Measurements from ENCODE around the gene EEF1A1. TPM values are rescaled to one million over a fixed set of nuclear protein-coding genes. Genes with fewer than 3 reads are reported as not detected.
A peak's percentile ranks its signal among the peaks of the same experiment; 100 is the strongest.
"Not testable (repeated sequence)": the region's sequence is repeated elsewhere in the genome, so short reads cannot be mapped to it uniquely, and the experiment has no call there.

Gene EEF1A1
- polyA plus RNA-seq, 4 donors, result 18,197 to 22,410 (median 21,331) TPM

DNA sequence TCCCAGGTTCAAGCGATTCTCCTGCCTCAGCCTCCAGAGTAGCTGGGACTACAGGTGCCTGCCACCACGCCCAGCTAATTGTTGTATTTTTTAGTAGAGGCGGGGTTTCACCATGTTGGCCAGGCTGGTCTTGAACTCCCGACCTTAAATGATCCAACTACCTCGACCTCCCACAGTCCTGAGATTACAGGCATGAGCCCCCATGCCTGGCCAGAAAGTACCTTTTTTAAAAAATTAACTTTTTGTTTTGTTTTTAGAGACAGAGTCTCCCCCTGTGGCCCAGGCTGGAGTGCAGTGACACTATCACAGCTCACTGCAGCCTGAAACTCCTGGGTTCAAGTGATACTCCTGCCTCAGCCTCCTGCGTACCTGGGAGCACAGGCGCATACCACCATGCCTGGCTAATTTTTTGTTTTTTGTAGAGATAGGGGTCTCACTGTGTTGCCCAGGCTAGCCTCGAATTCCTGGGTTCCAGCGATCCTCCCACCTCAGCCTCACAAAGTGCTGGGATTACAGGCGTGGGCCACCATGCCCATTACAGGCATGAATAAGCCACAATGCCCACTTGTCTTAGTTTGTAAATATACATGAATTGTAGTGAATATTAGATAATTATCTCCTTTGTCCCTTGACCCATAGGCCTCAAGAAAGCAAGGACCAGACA lies 17.4 kb upstream of the EEF1A1 start:
- DNase-seq (ENCODE audit: low read depth in 4 of 4, low spot score in 3 of 4), result no peak

DNA sequence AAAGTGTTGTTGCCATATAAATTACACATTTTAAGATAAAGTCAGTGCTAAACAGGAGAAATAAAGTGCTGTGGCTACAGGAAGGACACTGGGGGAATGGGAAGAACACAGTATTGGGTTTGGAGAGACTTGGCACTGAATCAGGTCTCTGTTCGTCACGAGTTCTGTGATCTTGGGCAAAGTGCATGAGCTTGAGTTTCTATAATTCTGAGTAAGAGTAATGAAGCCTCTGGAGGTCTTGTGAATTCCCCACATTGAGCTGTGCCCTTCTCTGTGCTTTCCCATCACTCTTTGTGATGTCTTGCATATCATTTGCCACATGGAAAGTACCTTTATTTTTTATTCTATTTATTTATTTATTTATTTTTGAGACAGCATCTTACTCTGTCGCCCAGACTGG lies 16.8 kb upstream of the EEF1A1 start:
- DNase-seq (ENCODE audit: low read depth in 4 of 4, low spot score in 3 of 4), result no peak

DNA sequence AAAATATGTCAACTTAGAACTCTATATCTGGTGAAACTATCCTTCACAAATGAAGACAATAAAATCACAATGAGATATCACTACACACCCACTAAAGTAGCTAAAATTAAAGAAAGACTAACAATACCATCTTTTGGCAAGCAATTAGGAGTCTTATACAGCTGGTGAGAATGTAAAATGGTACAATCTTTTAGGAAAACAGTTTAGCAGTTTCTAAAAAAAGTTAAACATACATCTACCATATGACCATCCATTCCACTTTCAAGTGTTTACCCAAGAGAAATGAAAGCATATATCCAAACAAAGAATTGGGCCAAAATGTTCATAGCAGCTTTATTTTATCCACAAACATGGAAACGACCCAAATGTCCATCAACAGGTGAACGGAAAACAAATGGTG lies 13.8 kb upstream of the EEF1A1 start:
- DNase-seq (ENCODE audit: low read depth in 4 of 4, low spot score in 3 of 4), result no peak

DNA sequence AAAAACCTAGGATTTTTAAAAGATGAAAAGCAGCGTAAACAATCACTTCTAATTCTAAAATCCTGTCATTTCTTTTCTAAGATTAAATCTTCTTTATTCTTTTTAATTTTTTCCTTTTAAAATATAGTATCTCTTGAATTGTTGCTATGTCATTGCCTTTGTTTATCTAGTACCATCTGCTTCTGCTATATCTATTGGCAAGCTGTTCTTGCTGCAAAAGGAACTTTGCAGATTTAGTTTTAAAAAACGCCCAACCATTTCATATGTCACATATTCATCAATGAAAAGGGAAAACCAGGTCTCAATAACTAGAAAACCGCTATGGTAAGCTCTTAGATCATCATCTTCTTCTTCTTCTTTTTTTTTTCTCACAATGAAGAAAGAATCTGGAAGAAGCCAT lies 11.5 kb upstream of the EEF1A1 start:
- DNase-seq (ENCODE audit: low read depth in 4 of 4, low spot score in 3 of 4), result no peak

DNA sequence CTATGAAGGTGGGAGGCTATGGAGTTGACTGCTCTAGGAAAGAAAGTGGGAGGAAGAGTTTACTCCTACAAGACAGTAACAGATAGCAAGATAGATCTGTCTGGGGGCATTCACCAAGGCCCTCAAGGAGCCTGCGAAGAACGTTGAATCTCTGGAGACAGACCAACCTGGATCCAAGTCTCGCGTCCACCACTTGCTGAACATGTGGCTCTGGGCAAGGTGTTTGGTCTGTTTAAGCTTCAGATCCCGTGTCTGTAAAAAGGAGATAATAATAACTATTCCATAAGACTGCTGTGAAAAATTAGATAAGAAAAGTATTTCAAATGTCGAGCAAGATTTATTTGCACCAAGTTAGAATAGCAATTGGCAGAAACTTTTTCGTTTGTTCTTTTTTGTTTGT lies 8.1 kb upstream of the EEF1A1 start:
- DNase-seq (ENCODE audit: low read depth in 4 of 4, low spot score in 3 of 4), result no peak

DNA sequence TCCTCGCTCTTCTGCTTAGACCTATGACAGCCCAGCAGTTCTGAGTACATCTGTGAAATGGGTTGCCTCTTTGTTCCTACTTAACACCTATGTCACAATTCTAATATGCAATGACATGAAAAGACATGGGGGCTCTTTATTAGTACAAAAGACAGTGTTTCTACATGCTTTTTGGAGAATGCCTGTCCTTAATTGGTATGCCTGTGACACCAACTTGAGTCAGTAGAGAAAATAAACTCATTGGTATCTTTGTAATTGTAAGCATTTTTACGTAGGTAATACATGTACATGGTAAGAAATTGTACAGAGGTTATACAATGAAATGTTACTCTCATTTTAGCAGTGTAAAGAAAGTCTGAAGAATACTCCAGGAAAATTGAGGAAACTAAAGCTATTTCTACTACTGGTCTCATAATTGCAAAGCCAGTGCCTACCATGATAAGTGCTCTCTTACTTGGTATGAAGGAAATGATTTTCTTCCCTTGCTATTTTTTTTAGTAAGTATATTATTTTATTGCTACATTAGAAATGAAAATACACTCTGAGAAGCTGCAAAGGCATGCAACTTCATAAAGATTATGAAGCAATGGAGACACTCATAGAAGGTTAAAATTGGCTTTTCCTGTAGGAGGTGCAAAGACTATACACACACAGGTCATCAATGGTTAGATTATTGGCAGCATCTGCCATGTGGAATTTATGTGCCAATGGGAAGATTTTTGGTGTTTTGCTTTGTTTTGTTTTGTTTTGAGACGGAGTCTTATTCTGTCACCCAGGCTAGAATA lies 4.9 kb upstream of the EEF1A1 start:
- no peak for DNase-seq (ENCODE audit: low read depth in 4 of 4, low spot score in 3 of 4)

DNA sequence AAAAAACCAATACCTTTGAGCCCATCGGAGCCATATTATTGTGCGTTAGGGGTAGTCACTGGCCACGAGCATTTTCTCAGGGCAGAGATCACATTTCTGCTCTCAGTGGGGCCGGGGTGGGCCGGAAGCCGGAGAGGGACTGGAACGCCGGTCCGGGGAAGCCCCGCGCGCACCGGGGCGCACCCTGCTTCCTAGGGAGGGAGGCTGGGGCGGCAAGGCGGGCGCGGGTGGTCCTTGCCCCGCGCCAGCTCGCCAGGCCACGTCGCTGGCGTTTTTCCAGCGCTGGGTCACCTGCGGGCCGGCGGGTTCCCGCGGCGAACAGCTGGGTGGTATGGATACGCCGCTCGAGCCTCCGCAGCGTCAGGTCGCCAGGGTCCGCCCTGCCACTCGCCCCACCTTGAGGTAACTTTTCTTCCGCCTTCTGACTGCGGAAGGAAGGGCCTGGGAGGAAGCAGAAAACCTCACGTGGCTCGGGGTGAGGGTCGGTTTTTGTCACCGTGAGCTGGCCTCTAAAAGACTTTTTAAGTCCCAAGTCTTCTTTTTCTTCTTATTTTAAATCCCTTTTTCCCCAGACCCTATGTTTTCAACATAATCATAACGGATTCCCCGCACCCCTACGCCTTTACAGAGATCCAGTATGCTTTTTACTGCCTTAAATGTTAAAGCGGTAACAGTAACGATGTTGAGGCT lies 2.7 kb upstream of the EEF1A1 start:
- DNase-seq (ENCODE audit: low read depth in 4 of 4, low spot score in 3 of 4), result peak; percentile 34 to 55 (median 43)

DNA sequence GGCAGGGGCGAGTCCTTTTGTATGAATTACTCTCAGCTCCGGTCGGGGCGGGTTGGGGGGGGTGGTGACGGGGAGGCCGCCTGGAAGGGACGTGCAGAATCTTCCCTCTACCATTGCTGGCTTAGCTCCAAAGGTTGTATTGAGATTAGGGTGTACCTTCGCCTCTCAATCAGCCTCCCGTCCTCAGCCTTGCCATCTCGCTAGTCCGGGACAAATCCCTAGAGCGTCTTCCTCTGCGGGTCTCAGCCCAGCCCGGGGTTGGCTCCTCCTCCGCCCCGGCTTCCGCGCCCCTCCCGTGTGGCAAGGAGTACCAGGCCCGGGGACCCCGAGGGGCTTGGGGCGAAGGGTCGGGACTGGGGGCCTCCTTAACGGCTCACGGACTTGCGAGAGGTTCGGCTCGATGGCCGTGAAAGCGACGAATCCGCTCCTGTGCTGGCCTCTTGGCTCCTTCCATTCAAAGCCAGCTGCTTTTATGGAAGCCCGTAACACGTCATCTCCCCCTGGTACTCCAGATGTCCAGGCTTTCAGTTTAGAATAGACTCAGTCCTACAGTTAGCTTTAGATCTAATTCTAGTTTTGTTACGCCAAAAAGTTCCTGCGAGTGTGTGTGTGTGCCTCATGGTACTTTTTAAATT lies 636 bp upstream of the EEF1A1 start:
- DNase-seq (ENCODE audit: low read depth in 4 of 4, low spot score in 3 of 4), result peak in 3 of 4 donors; percentile 58 to 80 (median 69)

DNA sequence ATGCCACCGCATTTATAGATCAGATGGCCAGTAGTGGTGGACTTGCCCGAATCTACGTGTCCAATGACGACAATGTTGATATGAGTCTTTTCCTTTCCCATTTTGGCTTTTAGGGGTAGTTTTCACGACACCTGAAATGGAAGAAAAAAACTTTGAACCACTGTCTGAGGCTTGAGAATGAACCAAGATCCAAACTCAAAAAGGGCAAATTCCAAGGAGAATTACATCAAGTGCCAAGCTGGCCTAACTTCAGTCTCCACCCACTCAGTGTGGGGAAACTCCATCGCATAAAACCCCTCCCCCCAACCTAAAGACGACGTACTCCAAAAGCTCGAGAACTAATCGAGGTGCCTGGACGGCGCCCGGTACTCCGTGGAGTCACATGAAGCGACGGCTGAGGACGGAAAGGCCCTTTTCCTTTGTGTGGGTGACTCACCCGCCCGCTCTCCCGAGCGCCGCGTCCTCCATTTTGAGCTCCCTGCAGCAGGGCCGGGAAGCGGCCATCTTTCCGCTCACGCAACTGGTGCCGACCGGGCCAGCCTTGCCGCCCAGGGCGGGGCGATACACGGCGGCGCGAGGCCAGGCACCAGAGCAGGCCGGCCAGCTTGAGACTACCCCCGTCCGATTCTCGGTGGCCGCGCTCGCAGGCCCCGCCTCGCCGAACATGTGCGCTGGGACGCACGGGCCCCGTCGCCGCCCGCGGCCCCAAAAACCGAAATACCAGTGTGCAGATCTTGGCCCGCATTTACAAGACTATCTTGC lies 725 bp downstream of the EEF1A1 start:
- peak in 2 of 4 donors; percentile 42 to 44 for DNase-seq (ENCODE audit: low read depth in 4 of 4, low spot score in 3 of 4)

DNA sequence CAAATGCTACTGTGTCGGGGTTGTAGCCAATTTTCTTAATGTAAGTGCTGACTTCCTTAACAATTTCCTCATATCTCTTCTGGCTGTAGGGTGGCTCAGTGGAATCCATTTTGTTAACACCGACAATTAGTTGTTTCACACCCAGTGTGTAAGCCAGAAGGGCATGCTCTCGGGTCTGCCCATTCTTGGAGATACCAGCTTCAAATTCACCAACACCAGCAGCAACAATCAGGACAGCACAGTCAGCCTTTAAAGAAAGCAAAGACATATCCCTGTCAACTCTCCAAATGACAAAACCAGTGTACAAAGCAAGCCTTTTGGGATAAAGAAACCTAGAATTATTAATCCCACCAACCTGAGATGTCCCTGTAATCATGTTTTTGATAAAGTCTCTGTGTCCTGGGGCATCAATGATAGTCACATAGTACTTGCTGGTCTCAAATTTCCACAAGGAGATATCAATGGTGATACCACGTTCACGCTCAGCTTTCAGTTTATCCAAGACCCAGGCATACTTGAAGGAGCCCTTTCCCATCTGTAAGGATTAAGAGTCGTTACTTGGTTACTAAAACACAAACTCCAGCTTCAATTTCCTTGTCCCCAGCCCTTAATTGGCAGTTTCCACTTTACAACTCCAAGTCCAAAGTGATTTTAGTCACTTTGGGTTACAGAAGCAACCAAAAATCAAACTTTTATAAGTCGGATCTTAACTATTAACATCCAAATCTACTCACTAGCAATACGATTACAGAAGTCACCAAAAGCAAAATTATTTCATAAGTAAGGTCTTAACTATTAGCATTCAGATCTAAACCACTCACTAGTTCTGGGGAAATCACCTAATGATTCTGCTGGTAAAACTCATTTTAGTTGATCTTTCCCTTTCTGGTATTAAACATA lies 1.6 kb downstream of the EEF1A1 start:
- not testable (repeated sequence) for DNase-seq (ENCODE audit: low read depth in 4 of 4, low spot score in 3 of 4)

DNA sequence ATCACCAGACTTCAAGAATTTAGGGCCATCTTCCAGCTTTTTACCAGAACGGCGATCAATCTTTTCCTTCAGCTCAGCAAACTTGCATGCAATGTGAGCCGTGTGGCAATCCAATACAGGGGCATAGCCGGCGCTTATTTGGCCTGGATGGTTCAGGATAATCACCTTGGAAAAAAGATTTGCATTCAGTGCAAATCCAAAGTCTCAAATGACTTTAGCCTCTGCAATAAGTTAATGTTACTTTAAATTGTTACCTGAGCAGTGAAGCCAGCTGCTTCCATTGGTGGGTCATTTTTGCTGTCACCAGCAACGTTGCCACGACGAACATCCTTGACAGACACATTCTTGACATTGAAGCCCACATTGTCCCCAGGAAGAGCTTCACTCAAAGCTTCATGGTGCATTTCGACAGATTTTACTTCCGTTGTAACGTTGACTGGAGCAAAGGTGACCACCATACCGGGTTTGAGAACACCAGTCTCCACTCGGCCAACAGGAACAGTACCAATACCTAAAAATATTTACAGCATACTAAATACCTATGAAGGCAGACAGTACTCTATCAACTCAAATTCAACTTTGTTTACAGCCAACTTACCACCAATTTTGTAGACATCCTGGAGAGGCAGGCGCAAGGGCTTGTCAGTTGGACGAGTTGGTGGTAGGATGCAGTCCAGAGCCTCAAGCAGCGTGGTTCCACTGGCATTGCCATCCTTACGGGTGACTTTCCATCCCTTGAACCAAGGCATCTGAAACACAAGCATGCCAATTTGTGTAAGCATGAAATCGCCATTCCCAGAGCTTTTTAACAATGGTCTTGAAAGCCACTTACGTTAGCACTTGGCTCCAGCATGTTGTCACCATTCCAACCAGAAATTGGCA lies 2.5 kb downstream of the EEF1A1 start:
- DNase-seq (ENCODE audit: low read depth in 4 of 4, low spot score in 3 of 4), result not testable (repeated sequence)

DNA sequence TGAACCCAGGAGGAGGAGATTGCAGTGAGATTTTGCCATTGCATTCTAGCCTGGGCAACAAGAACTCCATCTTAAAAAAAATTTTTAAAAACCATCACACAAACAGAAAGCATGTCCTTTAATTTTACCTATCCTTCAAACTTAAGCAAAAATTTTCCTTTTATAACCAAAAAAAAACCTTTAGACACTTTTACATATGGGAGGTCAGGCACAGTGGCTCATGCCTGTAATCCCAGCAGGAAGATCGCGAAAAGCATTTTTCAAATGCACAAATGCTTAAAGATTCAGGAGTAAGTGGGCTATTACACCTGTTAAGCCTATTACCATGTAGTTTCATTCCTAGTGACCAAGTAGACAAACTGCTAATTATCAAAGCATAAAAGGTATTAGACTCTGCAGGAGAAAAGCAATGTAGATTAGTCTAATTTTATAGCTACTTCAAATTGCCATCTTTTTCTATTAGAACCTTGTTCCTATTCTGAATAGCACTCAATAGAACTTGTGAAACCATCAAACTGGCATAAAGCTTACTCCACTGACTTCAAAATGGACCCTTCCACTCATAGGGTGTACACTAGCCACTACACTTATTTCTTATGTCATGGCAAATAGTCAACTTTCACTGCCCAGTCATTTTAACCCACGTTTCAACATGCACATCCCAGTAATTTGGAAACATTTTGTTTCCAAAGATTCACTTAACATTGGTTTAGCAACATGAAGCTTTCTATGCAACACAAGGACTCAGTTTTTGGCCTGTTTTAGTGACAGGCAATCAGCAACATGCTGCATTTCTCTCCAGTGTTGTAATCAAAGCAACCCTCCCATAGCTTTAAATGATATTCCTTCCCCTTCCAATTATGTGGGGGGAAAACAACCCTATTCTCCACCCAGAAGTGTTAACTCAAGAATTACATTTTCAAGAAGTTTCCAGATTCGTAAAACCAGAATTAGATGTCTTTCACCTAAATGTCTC lies 4.0 kb downstream of the EEF1A1 start:
- DNase-seq (ENCODE audit: low read depth in 4 of 4, low spot score in 3 of 4), result no peak

DNA sequence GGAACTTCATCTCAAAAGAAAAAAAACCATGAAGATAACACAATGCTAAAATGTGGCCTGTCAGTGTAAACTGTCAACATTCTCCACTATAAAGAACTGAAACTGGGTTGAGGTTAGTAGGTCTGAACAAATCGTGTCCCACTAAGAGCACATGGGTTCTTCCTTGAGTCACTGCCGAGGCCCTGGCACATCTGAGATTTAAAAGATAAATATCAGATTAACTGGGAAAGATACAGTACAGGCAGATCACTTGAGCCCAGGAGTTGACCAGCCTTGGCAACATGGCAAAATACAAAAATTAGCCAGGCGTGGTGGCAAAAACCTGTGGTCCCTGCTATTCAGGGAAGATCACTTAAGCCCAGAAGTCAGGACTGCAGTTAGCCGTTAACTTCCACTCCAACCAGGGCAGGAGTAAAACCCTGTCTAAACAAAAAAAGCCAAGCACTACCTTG lies 5.6 kb downstream of the EEF1A1 start:
- DNase-seq (ENCODE audit: low read depth in 4 of 4, low spot score in 3 of 4), result no peak

DNA sequence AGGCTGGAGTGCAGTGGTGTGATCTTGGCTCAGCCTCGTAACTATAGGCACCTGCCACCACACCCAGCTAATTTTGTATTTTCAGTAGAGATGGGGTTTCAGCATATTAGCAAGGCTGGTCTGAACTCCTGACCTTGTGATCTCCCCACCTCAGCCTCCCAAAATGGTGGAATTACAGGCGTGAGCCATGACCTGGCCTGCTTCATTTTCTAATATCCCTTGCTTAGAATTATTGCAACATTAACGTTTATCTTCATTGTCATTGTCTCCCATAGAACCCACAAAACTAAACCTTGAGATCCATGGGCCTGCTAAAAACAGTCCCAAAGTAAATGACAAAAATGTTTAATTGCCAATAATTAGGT lies 6.1 kb downstream of the EEF1A1 start:
- no peak for DNase-seq (ENCODE audit: low read depth in 4 of 4, low spot score in 3 of 4)

DNA sequence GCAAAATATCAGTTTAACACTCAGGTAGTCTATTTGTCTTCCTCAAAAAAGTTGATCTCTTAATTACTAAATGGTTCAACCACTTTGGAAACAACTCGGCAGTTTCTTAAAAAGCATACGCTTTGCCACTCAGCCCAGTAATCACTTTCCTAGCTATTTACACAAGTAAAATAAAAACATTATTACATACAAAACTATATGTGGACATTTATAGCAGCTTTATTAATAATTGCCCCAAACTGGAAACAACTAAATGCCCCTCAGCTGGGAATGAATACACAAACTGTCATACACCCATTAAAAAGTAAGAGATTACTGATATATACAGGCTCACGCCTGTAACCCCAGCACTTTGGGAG lies 7.4 kb downstream of the EEF1A1 start:
- no peak for DNase-seq (ENCODE audit: low read depth in 4 of 4, low spot score in 3 of 4)

DNA sequence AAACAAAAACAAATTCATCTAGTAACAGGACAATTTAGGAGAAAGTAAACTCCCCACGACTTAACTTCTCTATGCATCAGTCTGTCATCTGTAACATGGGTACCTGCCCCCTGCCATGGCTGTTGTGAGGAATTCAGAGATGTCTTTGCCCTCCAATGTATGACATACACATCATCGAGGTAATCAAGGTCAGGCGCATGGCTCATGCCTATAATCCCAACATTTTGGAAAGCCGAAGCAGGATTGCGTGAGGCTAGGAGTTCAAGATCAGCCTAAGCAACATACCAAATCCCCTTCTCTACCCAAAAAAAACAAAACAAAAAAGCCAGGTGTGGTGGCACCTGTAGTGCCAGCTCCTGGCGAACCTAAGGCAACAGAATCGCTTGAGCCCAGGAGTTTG lies 9.0 kb downstream of the EEF1A1 start:
- DNase-seq (ENCODE audit: low read depth in 4 of 4, low spot score in 3 of 4), result no peak

DNA sequence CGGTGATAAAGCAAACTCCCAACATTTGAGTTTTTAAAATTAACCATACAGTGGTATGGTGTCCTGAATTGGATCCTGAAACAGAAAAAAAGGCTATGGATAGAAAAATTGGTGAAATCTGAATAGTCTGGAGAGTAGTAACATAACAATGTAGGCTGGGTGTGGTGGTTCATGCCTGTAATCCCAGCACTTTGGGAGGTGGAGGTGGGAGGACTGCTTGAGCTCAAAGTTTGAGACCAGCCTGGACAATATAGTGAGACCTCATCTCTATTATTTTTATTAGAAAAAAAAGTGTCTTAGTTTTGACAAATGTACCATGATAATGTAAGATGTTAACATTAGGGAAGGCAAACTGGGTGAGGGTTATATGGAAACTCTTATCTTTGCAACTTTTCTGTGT lies 11.0 kb downstream of the EEF1A1 start:
- no peak for DNase-seq (ENCODE audit: low read depth in 4 of 4, low spot score in 3 of 4)
